ENCODE data around the gene TMEM259.
A peak's percentile ranks its signal among the peaks of the same experiment; 100 is the strongest.

Gene TMEM259

DNA sequence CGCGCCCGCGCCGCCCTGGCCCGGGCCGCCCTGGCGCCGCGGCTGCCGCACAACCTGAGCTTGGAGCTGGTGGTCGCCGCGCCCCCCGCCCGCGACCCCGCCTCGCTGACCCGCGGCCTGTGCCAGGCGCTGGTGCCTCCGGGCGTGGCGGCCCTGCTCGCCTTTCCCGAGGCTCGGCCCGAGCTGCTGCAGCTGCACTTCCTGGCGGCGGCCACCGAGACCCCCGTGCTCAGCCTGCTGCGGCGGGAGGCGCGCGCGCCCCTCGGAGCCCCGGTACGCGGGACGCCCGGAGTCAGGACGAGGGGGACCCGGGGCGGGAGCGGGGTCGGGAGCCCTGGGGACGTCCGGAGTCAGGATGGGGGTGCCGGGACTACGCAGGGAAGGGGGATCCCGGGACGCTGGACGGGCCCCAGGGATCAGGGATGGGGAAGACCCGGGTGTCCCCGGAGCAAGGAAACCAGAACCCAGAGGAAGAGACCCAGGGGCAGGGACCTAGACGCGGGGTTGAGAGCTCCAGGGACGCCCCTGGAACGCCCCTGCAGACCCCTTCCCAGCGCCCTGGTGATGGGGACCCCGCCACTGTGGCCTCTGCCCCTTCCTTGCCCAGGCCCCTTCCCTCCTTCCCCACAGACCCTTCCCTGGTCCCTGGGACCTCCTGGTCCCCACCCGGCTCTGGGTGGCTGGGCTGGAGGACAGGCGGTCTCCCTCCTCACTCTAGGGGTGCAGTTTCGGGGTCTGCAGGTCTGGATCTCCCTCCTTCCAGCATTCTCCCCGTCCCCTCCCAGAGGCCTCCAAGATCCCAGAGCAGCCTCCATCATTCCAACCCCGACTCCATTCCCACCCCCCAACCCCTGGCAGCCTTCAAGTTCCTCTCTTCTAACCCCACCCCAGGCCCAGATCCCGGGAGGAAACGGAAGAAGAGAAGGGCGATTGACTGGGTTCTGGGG is 20.1 kb downstream of the TMEM259 start:
- DNase-seq: no peak

DNA sequence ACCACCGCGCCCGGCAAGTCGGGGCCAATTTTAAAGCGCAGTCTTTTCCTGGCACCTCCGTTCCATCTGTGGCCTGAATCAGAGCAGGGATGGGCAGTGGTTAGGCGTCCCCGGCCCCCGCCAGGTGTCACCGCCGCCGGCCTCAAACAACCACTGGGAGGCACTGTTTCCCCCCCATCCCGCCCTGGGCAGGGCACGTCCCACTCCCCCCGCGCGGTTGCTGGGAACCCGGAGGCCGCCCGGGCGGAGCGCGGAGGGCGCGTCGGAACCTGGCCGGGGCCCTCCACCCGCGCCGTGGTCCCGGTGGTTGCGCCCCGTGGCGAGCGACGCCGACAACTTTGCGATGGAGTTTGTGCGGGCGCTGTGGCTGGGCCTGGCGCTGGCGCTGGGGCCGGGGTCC is 20.8 kb downstream of the TMEM259 start, which contains the start of gene GRIN3B:
GRIN3B (plus strand) TSS at position 325 of the 400 bp plus-strand sequence; CDS start at position 344, 19 bp downstream.
- DNase-seq: peak; percentile 63 to 73

DNA sequence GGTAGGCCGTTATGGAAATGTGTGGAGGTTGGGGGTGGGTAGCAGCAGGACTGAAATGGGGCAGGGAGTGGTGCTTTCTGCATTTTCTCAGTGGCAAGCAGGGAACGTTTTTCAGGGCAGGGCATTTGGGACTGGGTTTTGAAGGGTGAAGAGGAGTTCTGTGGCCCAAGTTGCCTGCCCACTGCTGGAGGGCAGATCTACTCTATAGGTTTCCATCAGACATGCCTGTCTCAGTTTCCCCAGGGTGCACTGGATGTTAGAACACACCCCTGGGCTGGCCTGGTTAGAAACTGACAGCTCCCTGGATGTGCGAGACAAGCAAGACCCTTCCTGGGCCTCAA is 21.6 kb downstream of the TMEM259 start:
- no peak for DNase-seq

DNA sequence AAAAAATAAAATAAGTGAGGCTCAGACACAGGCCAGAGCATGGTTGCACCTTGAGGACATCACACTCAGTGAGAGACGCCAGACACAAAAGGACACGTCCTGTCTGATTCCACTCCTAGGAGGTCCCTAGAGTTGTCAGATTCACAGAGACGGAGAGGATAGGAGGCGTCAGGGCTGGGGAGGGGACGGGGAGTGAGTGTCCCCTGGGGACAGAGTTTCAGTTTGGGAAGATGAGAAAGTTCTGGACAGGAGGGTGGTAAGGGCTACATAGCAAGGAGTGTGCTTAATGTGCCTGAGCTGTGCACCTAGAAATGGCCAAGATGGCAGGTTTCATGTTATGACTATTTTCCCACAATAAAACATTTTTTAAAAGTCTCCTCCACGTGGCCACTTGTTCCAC is 22.9 kb downstream of the TMEM259 start:
- DNase-seq: no peak

DNA sequence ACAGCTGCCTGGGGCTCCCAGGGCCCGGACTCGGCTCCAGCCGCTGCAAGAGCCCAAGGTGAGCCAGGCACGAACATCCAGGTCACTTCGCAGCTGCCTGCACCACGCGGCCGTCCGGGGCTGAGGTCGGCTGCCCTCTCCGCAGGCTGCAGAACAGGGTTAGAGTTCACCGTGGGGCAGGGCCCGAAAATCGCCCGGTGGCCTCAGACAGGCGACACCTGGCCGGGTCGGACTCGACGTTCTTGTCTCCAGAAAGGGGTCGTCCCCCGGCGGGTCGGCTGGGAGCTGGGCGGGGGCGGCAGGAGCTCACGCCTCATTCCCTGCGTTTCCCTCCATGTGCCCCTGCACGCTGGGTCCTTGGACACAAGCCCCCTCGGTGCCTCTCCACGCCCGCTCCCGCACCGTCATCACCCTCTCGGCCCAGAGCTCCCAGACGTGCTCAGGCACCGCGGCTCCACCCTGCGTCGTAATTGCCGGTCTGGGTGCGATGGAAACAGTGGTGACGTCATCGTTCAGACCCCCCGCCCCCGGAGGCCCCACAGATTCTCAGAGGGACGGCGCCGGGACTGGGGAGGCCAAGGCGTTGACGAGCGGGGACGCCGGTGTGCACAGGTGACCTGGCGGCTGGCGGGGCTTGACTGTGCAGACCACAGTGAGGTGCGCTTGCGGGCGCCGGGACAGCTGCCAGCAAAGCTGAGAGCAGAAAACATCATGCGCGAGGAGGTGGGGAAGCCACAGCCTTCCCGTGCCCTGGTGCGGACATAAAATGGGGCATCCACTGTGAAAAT is 24.7 kb downstream of the TMEM259 start:
- peak; percentile 84 to 89 for DNase-seq

DNA sequence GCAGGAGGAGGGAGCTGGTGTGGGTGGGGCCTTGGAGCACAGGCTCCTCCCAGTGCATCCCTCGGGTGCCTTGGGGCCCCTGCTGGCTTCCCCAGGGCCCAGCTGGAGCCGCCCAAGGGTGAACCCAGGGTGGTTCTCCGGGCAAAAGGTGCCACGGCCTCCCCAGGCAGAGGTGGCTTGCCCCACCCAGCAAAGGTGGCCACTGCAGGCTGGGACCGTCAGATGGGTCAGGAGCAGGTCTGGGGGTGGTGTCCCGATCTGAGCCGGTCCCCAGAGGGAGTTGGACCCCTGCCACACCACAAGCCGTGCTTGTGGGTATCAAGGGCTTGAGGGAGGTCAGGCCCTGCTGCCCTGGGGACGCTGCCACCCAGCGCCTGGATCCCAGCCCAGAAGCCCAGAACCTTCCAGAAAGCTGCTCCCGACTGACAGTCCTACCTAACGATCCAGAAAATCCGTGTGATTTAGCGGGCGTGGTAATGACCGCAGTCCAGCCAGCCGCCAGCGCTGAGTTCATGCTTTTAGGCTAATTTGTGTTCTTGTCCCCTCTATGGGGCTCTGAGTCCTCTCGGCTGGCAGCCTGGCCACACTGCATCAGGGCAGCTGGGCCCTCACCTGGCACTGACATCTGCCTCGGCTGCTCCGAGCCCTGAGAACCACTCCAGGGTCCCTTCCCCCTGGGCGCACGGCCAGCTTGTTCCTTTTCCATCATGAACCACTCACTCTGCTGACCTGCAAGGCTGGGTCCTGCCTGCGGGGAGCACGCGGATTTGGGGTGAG is 25.7 kb downstream of the TMEM259 start:
- DNase-seq: no peak

DNA sequence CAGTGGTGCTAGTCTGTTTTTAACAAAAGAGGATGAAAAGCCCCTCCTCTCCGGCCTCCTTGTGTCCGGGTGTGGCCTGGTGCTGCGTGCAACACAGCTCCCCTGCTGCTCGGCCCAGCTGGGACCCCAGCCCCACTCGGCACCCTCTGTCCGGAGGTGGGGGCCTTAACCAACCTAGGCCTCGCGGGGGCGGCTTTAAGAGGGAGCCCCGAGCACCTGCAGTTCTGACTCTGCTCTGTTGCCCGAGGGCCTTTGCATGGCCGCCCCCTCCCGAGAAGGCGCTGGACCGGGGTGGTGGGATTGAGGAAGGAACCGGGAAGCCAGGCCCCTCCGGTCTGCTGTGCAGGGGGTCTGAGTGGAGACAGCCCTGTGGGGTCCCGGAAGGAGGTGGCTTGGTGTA is 26.4 kb downstream of the TMEM259 start:
- no peak for DNase-seq

DNA sequence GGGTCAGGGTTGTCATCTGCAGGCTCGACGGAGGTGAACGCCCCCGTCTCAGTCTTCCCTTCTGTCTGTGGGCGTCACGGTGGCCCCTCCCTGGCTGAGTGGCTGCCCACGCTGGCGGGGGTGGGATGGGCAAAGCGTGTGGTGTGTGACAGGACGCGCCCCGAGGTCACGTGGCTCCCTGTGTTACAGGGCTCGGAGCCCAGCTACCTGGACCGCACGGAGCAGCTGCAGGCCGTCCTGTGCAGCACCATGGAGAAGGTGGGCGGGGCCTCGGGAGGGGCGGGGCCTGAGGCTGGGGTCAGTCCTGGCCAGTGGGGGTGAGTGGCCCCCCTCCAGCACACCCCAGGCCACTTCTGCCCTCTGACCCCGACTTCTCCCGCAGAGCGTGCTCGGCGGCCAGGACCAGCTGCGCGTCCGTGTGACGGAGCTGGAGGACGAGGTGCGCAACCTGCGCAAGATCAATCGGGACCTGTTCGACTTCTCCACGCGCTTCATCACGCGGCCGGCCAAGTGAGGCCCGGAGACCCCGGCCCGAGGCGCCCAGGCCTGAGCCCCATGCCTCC is 27.0 kb downstream of the TMEM259 start:
- no peak for DNase-seq

DNA sequence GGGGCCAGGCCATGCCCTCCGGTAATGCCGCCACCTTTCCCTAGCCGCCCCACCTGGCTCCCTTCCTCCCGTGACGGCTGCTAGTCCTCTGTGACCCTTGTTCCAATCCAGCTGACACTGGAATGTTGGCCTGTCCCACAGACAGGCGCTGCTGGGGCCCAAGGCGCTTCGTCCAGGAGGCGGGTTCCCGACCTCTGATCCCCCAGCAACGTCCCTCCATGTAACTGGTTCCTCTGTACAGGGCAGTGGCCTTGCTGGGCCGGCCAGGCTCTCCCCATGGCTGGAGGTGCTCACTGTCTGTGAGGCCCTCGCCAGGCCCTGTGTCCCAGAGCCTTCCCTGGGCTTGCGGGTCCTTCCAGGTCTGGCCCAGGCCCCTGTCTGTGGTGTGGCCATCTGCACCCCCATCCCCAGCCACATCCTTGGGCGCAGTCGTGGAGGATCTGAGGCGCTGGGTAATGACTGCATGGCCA is 27.5 kb downstream of the TMEM259 start:
- no peak for DNase-seq

DNA sequence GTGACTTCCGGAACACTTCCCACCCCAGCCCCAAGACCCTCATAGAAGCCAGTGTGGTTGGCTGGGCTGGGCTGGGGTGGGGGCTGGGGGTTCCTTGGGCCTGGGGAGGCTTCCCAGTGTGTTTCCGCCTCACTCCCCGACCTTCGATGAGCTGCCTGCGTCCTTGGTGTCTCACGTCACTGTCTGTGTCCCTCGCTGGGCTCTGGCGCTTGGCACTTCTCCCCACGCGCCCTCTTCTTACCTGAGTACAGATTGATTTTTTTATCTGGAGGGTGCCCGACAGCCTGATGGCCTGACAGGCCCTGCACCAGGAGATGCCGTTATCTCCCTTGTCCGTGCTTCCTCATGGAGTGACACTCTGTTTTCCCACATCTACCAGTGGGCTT is 28.3 kb downstream of the TMEM259 start:
- no peak for DNase-seq

DNA sequence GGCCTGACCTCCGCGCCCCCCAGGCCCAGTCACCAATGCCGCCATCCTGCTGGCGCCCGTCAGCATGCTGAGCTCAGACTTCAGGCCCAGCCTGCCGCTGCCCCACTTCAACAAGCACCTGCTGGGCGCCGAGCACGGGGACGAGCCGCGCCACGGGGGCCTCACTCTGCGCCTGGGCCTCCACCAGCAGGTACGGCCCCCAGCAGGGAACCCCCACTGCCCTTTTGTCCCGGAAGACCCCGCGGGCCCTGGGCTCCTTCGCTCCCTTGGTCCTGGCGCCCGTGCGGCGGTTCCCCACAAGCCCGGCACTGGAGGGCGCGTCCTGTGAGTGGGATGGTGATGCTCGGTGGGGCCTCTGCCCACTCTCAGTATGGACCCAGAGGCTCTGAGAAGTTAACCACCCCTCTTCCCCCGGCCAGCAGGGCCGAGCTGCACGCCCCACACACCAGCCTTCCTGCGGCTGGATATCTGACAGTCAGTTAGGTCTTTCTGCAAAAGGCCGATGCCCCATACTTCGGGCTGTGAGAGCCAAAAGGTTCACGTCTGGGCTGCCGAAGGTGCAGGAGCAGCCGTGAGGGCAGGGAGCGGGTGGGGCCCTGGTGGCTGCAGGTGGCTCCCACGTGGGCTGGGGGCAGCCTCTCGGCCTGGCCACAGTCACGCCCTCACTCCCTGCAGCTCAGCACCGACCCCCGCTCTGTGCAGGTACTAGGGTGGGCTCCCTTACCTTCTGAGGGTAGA is 28.8 kb downstream of the TMEM259 start:
- DNase-seq: no peak

DNA sequence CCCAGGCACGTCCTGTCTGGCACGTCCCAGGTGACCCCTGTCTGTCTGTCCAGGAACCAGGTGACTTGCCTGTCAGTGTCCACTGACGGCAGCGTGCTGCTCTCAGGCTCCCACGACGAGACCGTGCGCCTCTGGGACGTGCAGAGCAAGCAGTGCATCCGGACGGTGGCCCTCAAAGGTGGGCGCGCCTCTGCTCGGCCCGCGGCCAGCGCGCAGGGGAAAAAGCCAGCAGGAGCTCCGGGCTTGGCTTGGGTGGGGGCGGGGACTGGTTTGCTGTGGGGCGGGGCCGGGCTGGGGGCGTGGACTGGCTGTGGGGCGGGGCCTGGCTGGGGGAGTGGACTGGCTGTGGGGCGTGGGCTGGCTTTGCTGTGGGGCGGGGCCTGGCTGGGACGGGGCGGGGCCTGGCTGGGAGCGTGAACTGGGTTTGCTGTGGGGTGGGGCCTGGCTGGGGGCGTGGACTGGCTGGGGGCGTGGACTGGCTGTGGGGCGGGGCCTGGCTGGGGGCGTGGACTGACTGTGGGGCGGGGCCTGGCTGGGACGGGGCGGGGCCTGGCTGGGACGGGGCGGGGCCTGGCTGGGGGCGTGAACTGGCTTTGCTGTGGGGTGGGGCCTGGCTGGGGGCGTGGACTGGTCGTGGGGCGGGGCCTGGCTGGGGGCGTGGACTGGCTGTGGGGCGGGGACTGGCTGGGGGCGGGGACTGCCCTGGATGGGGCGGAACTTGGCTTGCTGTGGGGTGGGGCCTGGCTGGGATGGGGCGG is 29.6 kb downstream of the TMEM259 start:
- peak; percentile 54 to 56 for DNase-seq

DNA sequence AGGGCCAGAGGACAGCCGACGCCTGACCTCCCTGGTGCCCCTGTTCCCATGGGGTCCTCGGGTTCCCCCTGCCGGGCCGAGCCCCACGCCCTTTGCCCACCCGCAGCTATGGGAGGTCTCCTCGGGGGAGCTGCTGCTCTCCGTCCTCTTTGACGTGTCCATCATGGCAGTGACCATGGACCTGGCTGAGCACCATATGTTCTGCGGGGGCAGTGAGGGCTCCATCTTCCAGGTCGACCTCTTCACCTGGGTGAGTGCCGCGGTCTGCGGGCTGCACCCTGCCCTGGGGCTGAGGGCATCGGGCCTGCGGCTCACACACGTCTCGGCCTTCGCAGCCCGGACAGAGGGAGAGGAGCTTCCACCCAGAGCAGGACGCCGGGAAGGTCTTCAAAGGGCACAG is 30.2 kb downstream of the TMEM259 start:
- DNase-seq: no peak

DNA sequence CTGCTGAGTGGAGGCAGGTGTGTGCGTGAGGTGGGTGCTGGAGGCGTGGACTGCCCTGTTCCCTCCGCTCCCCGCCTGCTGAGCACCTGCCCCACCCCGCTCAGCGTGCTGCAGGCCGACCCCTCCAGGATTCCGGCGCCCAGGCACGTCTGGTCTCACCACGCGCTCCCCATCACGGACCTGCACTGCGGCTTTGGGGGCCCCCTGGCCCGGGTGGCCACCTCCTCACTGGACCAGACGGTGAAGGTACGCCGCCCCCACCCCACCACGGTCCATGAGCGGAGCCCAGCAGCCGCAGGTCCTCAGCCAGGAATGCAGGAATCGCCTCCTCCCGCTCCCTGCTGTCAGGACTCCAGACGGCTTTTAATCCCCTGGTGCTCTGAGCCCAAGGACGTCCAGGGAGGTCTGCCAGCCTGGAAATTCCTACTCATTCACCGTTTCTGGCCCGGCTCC is 30.8 kb downstream of the TMEM259 start:
- DNase-seq: no peak

DNA sequence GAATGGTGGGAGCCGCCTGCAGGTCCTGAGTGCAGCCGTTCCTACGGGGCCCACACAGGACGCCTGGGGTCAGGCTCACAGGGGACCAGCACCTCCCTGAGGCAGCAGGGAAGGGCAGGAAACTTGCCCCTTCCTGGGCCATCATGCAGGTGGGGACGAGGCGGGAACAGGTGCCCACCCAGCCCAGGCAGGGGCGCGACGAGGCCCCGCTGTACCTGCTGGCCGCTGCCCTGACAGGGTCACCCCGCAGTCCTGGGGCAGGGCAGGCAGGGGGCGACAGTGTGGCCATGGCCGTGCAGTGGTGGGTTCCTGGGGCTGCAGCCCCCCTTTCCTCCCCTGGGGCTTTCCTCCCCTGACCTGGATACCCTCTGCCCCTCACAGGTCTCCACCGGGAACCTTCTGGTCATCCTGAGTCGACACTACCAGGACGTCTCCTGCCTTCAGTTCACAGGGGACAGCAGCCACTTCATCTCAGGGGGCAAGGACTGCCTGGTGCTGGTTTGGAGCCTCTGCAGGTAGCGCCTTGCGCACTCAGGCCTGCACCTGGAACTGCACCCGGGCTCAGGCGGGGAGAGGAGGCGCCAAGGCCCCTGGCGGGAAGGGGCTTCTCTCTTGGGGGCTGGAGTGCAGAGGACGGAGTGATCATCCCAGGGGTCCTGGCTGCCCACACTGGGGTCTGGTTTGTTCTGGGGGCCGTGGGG is 31.4 kb downstream of the TMEM259 start:
- DNase-seq: no peak

DNA sequence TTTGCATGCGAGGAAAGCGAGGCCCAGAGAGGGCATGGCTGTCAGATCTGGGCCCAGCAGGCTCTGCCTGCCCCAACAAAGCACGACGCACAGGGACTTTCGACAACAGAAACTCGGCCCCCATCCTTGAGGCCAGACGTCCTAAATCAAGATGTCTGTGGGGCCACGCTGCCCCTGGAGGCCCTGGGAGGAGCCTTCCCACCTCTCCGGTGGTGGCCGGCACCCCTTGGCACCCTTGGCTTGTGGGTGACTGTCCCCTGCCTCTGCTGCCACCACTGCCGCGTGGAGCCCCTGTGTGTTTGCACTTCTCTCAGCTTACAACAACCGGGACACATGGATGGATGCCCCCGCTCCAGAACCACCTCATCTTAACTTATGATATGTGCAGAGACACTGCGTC is 32.4 kb downstream of the TMEM259 start:
- no peak for DNase-seq

DNA sequence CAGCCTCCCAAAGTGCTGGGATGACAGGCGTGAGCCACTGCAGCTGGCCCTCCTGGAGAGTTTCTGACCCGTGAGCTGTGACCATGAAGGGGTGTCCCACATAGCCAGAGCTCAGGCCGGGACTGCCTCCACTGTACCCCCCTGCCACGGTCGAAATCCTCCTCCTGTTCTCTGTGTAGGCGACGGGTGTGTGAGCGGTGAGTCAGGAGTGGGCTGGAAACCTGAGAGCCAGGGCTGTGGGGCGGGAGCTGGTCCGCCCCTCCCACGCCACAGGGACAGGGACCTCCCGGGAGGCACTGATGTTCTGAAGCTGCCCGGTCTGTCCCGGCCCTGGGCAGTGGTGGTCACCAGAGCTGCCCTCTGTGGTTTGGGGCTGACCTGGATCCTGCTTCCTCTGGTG is 32.8 kb downstream of the TMEM259 start:
- DNase-seq: no peak

DNA sequence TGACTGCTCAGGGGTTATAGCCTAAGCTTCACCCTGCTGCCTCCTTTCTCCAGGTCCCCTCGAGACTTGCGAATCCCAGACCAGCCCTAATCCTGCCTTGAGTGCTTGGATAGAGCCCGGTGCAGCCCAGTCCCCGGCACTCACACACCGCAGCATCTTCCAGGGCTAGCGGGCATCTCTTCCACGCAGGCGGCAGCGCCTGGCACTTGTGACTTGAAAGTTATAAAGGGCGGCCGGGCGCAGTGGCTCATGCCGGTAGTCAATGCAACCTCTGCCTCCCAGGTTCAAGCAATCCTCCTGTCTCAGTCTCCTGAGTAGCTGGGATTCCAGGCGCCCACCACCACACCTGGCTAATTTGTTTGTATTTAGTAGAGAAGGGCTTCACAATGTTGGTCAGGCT is 34.8 kb downstream of the TMEM259 start:
- DNase-seq: no peak

DNA sequence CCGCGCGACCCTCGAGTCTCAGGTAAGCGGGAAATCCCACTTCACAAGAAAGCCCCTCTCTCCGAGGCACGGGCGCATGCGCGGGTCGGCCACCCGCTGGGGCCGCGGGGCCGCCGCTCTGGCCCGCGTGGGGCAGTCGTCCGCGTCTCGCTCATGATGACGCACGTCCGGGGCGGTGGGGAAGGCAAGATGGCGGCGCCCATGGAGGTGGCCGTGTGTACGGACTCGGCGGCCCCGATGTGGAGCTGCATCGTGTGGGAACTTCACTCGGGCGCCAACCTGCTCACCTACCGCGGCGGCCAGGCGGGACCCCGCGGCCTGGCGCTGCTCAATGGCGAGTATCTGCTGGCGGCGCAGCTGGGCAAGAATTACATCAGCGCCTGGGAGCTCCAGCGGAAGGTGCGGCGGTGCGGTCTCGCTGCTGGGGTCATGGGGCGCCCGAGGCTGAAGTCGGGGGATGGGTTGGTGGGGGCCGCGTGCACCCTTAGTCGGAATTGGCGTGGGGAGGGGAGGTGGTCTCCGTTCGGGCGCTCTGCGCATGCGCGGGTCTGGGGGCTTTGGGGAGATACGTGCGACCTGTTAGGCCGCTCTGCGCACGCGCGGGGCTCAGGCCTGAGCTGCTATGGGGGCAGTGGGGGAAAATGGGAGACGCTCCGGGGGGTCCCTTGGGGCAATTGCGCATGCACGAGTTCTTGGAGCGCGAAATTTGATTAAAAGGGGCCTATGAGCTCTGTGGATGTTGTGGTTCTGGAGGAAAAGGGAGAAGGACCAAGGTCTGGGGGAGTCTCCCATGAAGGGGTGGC is 36.6 kb downstream of the TMEM259 start, which contains the start of gene WDR18:
WDR18 (plus strand) TSS at position 181 of the 803 bp plus-strand sequence; CDS start at position 190, 9 bp downstream.
- peak; percentile 89 to 91 for DNase-seq

All from CD4-positive, alpha-beta T cell treated with Interleukin-1 beta for 1 hour (primary cell).